GM13976 (cell line): ENCODE data around the gene ZHX3.

Source experiments
- DNase-seq: peaks from one replicate; pipeline ENCODE4 v3.0.0; 2012; ENCODE audit warnings: low spot score
- CTCF ChIP-seq: IDR thresholded peaks from 2 replicates; pipeline ENCODE4 v1.5.1; 2012; ENCODE audit warnings: borderline replicate concordance, mild to moderate bottlenecking; ENCODE audit not compliant: insufficient read depth; ENCODE audit errors: extremely low read depth, missing control alignments, control extremely low read depth
- in situ Hi-C: fragments of 300-500 bp; cut with MboI; formaldehyde crosslinking; loops from one replicate; pipeline ENCODE4 v1.12.0; 2022; ENCODE audit warnings: low sequenced_read_pairs, mixed read lengths, inconsistent platforms; ENCODE audit not compliant: unreplicated experiment

ZHX3 gene

GRCh38 chr20:41167118-41167470 is 150.4 kb downstream of the ZHX3 start:
- DNase-seq = no peak
- in situ Hi-C loops = no loop called here
- no peak for TF ChIP-seq CTCF

- in situ Hi-C loops = no loop called here
- no peak for DNase-seq
- TF ChIP-seq CTCF = no peak
These were observed 151.1 kb downstream of the ZHX3 start for GRCh38 chr20:41166201-41167117.

GRCh38 chr20:41165001-41165882 is 152.3 kb downstream of the ZHX3 start:
- in situ Hi-C loops = no loop called here
- TF ChIP-seq CTCF = no peak
- DNase-seq = no peak

- in situ Hi-C loops = no loop called here
- no peak for DNase-seq
- no peak for TF ChIP-seq CTCF
These were observed 153.7 kb downstream of the ZHX3 start for GRCh38 chr20:41163821-41164220.

GRCh38 chr20:41162396-41162795 is 155.1 kb downstream of the ZHX3 start:
- in situ Hi-C loops = no loop called here
- no peak for TF ChIP-seq CTCF
- no peak for DNase-seq

- no peak for DNase-seq
- in situ Hi-C loops = no loop called here
- no peak for TF ChIP-seq CTCF
These were observed 155.6 kb downstream of the ZHX3 start for GRCh38 chr20:41161886-41162285.
